GM21528 (cell line): ENCODE results near the gene NPSR1.
"Not testable (repeated sequence)": the region's sequence is repeated elsewhere in the genome, so short reads cannot be mapped to it uniquely, and the experiment has no call there.

Experiments used
- ATAC-seq: cut with Tn5 transposase; IDR thresholded peaks from one replicate; pipeline ENCODE4 v1.9.1; 2021; ENCODE audit warnings: mild to moderate bottlenecking, moderate library complexity; ENCODE audit not compliant: unreplicated experiment, low FRiP score

Gene NPSR1

GRCh38 chr7:34858444-34858843 is 200.4 kb downstream of the NPSR1 start:
- not testable (repeated sequence) for ATAC-seq

- ATAC-seq, result not testable (repeated sequence)
Measured at GRCh38 chr7:34859281-34859680, 201.3 kb downstream of the NPSR1 start.

GRCh38 chr7:34866222-34866621 is 208.2 kb downstream of the NPSR1 start:
- ATAC-seq, result not testable (repeated sequence)

- not testable (repeated sequence) for ATAC-seq
Measured at GRCh38 chr7:34867341-34867740, 209.3 kb downstream of the NPSR1 start.

- not testable (repeated sequence) for ATAC-seq
Measured at GRCh38 chr7:34868602-34869001, 210.6 kb downstream of the NPSR1 start.

- ATAC-seq, result no peak
Measured at GRCh38 chr7:34869057-34869456, 211.0 kb downstream of the NPSR1 start.

GRCh38 chr7:34870041-34870440 is 212.0 kb downstream of the NPSR1 start:
- not testable (repeated sequence) for ATAC-seq

- ATAC-seq, result not testable (repeated sequence)
Measured at GRCh38 chr7:34874329-34874728, 216.3 kb downstream of the NPSR1 start.

- ATAC-seq, result no peak
Measured at GRCh38 chr7:34875481-34875880, 217.5 kb downstream of the NPSR1 start.

- not testable (repeated sequence) for ATAC-seq
Measured at GRCh38 chr7:34878944-34879735, 221.1 kb downstream of the NPSR1 start.

GRCh38 chr7:34879871-34880270 is 221.9 kb downstream of the NPSR1 start:
- ATAC-seq, result no peak

- ATAC-seq, result not testable (repeated sequence)
Measured at GRCh38 chr7:34883855-34884254, 225.8 kb downstream of the NPSR1 start.

GRCh38 chr7:34886856-34887255 is 228.8 kb downstream of the NPSR1 start:
- no peak for ATAC-seq

- no peak for ATAC-seq
Measured at GRCh38 chr7:34889951-34890350, 231.9 kb downstream of the NPSR1 start.

GRCh38 chr7:34895202-34895601 is 237.2 kb downstream of the NPSR1 start:
- ATAC-seq, result no peak
